GM06990 (cell line): ENCODE measurements around the gene SORBS2.

Source experiments
- DNase-seq: peaks from one replicate; pipeline ENCODE4 v3.0.0-alpha.2; 2011; ENCODE audit not compliant: insufficient read length; ENCODE audit errors: extremely low read depth
- H3K27me3 ChIP-seq: replicated peaks from 2 replicates; pipeline ENCODE4 v1.6.0; 2011; ENCODE audit warnings: low read length; ENCODE audit not compliant: control insufficient read depth, insufficient read depth
- H3K36me3 ChIP-seq: 2 replicates; pipeline ENCODE4 v1.5.1; 2011; ENCODE audit warnings: low read length; ENCODE audit not compliant: control insufficient read depth, insufficient read depth
- H3K4me3 ChIP-seq: replicated peaks from 2 replicates; pipeline ENCODE4 v1.5.1; 2011; ENCODE audit warnings: low read depth, mild to moderate bottlenecking, control low read depth, low read length
- CTCF ChIP-seq: IDR thresholded peaks from 2 replicates; pipeline ENCODE4 v1.5.1; 2011; ENCODE audit warnings: low read length, control low read depth, mild to moderate bottlenecking, inconsistent platforms; ENCODE audit not compliant: insufficient read depth, poor library complexity, severe bottlenecking

The SORBS2 gene

GRCh38 chr4:185576314-185576961, 235.6 kb downstream of the SORBS2 start:
- no peak for DNase-seq
- H3K36me3 ChIP-seq: no peaks in the 10 kb centered on the region

GRCh38 chr4:185573651-185574199, 238.3 kb downstream of the SORBS2 start:
- no peaks in the 10 kb centered on the region for H3K27me3 ChIP-seq
- TF ChIP-seq CTCF: no peak
- no peak overlapping the region for H3K4me3 ChIP-seq
- no peaks in the 10 kb centered on the region for H3K36me3 ChIP-seq
- no peak for DNase-seq

More at GRCh38 chr4:185576314-185576961, 235.6 kb downstream of the SORBS2 start:
- H3K4me3 ChIP-seq: no peak overlapping the region
- no peaks in the 10 kb centered on the region for H3K27me3 ChIP-seq
- no peak for TF ChIP-seq CTCF

- Histone ChIP-seq H3K36me3 (no peaks in the 10 kb centered on the region), H3K27me3 (no peaks in the 10 kb centered on the region), H3K4me3 (no peak overlapping the region)
- no peak for DNase-seq
- no peak for TF ChIP-seq CTCF
Measured at GRCh38 chr4:185570727-185571126, 241.3 kb downstream of the SORBS2 start.

- no peak for DNase-seq
- Histone ChIP-seq H3K4me3 (no peak overlapping the region), H3K27me3 (no peaks in the 10 kb centered on the region), H3K36me3 (no peaks in the 10 kb centered on the region)
- no peak for TF ChIP-seq CTCF
Measured at GRCh38 chr4:185567381-185568376, 244.3 kb downstream of the SORBS2 start.

- TF ChIP-seq CTCF: no peak
- no peaks in the 10 kb centered on the region for H3K36me3 ChIP-seq
- DNase-seq: no peak
- no peak overlapping the region for H3K4me3 ChIP-seq
- no peaks in the 10 kb centered on the region for H3K27me3 ChIP-seq
Measured at GRCh38 chr4:185566972-185567371, 245.0 kb downstream of the SORBS2 start.
